ENCODE data around the gene MARK1. TPM values are rescaled to one million over a fixed set of nuclear protein-coding genes. Genes with fewer than 3 reads are reported as not detected.

The MARK1 gene
- total and polyA plus RNA-seq, 11 donors: 4.0 to 25.1 (median 16.3) TPM

- DNase-seq (no peak), ATAC-seq (no peak)
- Histone ChIP-seq H3K36me3 (no peaks in the 10 kb centered on the region), H3K4me1 (peaks cover 0 to 26% (median 6%) of the 10 kb centered on the region in 12 donors), H3K27ac (no peak overlapping the region), H3K4me3 (no peak overlapping the region), H3K27me3 (no peaks in the 10 kb centered on the region), H3K9me3 (no peaks in the 10 kb centered on the region)
- intact Hi-C loops (cut with DNase I): no loop called here
- no peak for TF ChIP-seq POLR2A (IDR thresholded peaks at IDR 0.05)
- no peak for TF ChIP-seq CTCF (IDR thresholded peaks at IDR 0.05)
Observed at GRCh38 chr1:220565670-220566069, 37.7 kb downstream of the MARK1 start.

GRCh38 chr1:220566869-220567268 is 38.9 kb downstream of the MARK1 start:
- H3K27me3 ChIP-seq: no peaks in the 10 kb centered on the region
- WGBS, 4 donors: 90 to 98% (median 97%) methylated on average over 1 of the region's 1 CpG
- DNase-seq (no peak), ATAC-seq (no peak)
- no peak overlapping the region for H3K4me3 ChIP-seq
- H3K36me3 ChIP-seq: no peaks in the 10 kb centered on the region
- H3K27ac ChIP-seq: no peak overlapping the region
- no peaks in the 10 kb centered on the region for H3K9me3 ChIP-seq
- intact Hi-C loops (cut with DNase I): no loop called here
- peaks cover 0 to 26% (median 6%) of the 10 kb centered on the region in 12 donors for H3K4me1 ChIP-seq
- TF ChIP-seq CTCF (IDR thresholded peaks at IDR 0.05) (no peak), POLR2A (IDR thresholded peaks at IDR 0.05) (no peak)

GRCh38 chr1:220572416-220572815 is 44.5 kb downstream of the MARK1 start:
- intact Hi-C loops (cut with DNase I): no loop called here
- DNase-seq (no peak), ATAC-seq (no peak)
- no peak overlapping the region for H3K4me3 ChIP-seq
- H3K9me3 ChIP-seq: peaks cover 0 to 31% (median 13%) of the 10 kb centered on the region in 12 donors
- peaks cover 0 to 9% (median 0%) of the 10 kb centered on the region in 12 donors for H3K4me1 ChIP-seq
- no peak for TF ChIP-seq POLR2A (IDR thresholded peaks at IDR 0.05)
- no peak for TF ChIP-seq CTCF (IDR thresholded peaks at IDR 0.05)
- H3K27ac ChIP-seq: no peak overlapping the region
- H3K36me3 ChIP-seq: peaks cover 0 to 5% (median 0%) of the 10 kb centered on the region in 9 donors
- no peaks in the 10 kb centered on the region for H3K27me3 ChIP-seq
- 85 to 94% (median 92%) methylated on average over 5 of the region's 5 CpGs for WGBS, 4 donors

GRCh38 chr1:220573836-220574235 is 45.9 kb downstream of the MARK1 start:
- Histone ChIP-seq H3K9me3 (peaks cover 0 to 31% (median 13%) of the 10 kb centered on the region in 12 donors), H3K4me1 (no peaks in the 10 kb centered on the region), H3K36me3 (peaks cover 0 to 5% (median 0%) of the 10 kb centered on the region in 9 donors), H3K27ac (no peak overlapping the region), H3K4me3 (no peak overlapping the region), H3K27me3 (no peaks in the 10 kb centered on the region)
- intact Hi-C loops (cut with DNase I): loop anchor here in 1 of 10 donors (2.0 kb wide), 1 partner anchor 13 kb away; no protein-coding TSS in a partner anchor
- ATAC-seq (no peak), DNase-seq (no peak)
- no peak for TF ChIP-seq POLR2A (IDR thresholded peaks at IDR 0.05)
- TF ChIP-seq CTCF (IDR thresholded peaks at IDR 0.05): no peak

All from heart left ventricle (tissue), 16 donors.